HCT116 (cell line): Measurements from ENCODE around the gene LAMP1. TPM values are rescaled to one million over a fixed set of nuclear protein-coding genes. Genes with fewer than 3 reads are reported as not detected.

ENCODE experiments used
- ATAC-seq: fragments of 200-7000 bp; cut with Tn5 transposase; 2 replicates; pipeline ENCODE4 v1.9.1; 2020; ENCODE audit warnings: mild to moderate bottlenecking, moderate library complexity
- BruUV-seq: library from RNA; stranded (reverse); fragments of 400-500 nt; replicated peaks from 2 replicates; lab custom pipeline; 2021; lab: Mats Ljungman, UMichigan
- CTCF ChIA-PET: fragments of 300-600 bp; sonication (Branson Sonifier 250); formaldehyde crosslinking; loops from one replicate; lab custom pipeline; 2021; ENCODE audit warnings: antibody characterized with exemption; lab: Charles Lee
- POLR2A ChIA-PET: fragments of 300-600, 350-600 bp; sonication (Branson Sonifier 250); formaldehyde crosslinking; loops from one replicate; lab custom pipeline; 2021; ENCODE audit warnings: antibody characterized with exemption; lab: Charles Lee
- RAD21 ChIA-PET, 2 experiments: fragments of 300-600 bp; sonication (Branson Sonifier 250); formaldehyde crosslinking; loops; one replicate each; lab custom pipeline; 2023; ENCODE audit warnings: low total read pairs in 2 of 2; ENCODE audit not compliant: uncharacterized antibody in 2 of 2, unreplicated experiment in 2 of 2, low non-redundant PET in 1 of 2; lab: Charles Lee
- DNase-seq: peaks from one replicate; pipeline ENCODE4 v3.0.0-alpha.2; 2010; ENCODE audit warnings: low read depth, low spot score
- H2AFZ ChIP-seq: fragments of 200-600 bp; shearing (Covaris generic), sonication (generic); 2 replicates; pipeline ENCODE4 v1.6.1; 2017; ENCODE audit warnings: low read depth, mixed run types, mixed read lengths, antibody characterized with exemption, low read length; ENCODE audit not compliant: poor library complexity, severe bottlenecking
- H3K27ac ChIP-seq: 2 replicates; pipeline ENCODE4 v1.5.1; 2012; ENCODE audit warnings: low read depth, low read length
- H3K27me3 ChIP-seq: fragments of 200-600 bp; sonication (generic); 2 replicates; pipeline ENCODE4 v1.6.1; 2016; ENCODE audit warnings: mixed run types, low read length, mixed read lengths; ENCODE audit not compliant: insufficient read depth
- H3K36me3 ChIP-seq, 2 experiments: fragments of 200-500 bp in 1 of 2; fragments of 200-600 bp in 1 of 2; sonication (Bioruptor generic) in 1 of 2; sonication (generic) in 1 of 2; 2 replicates each; pipeline versions ENCODE4 v1.5.1 to v1.6.1; 2014 to 2016; ENCODE audit warnings: low read length in 2 of 2, inconsistent platforms in 1 of 2, mixed read lengths in 1 of 2, mixed run types in 1 of 2; ENCODE audit not compliant: insufficient read depth in 2 of 2, control insufficient read depth in 1 of 2
- H3K4me1 ChIP-seq, 2 experiments: fragments of 200-600 bp in 1 of 2; sonication (generic) in 1 of 2; 2 replicates each; pipeline versions ENCODE4 v1.5.1 to v1.6.1; 2012 to 2017; ENCODE audit warnings: low read length in 2 of 2, inconsistent platforms in 1 of 2, mild to moderate bottlenecking in 1 of 2, mixed read lengths in 1 of 2, mixed run types in 1 of 2, moderate library complexity in 1 of 2; ENCODE audit not compliant: insufficient read depth in 2 of 2, control insufficient read depth in 1 of 2
- H3K4me2 ChIP-seq: fragments of 200-600 bp; sonication (generic); 2 replicates; pipeline ENCODE4 v1.6.1; 2017; ENCODE audit warnings: mixed run types, low read length, mixed read lengths
- H3K4me3 ChIP-seq, 2 experiments: fragments of 200-600 bp in 1 of 2; sonication (generic) in 1 of 2; replicated peaks in 1 of 2; 2 replicates each; pipeline ENCODE4 v1.5.1; 2011 to 2016; ENCODE audit warnings: low read length in 2 of 2, control low read depth in 1 of 2, low read depth in 1 of 2, mild to moderate bottlenecking in 1 of 2, mixed read lengths in 1 of 2, mixed run types in 1 of 2
- H3K79me2 ChIP-seq: fragments of 200-600 bp; sonication (generic); 2 replicates; pipeline ENCODE4 v1.6.1; 2017; ENCODE audit warnings: mild to moderate bottlenecking, mixed run types, low read length, moderate library complexity, mixed read lengths; ENCODE audit not compliant: insufficient read depth
- H3K9ac ChIP-seq: fragments of 200-600 bp; sonication (generic); 2 replicates; pipeline ENCODE4 v1.6.1; 2016; ENCODE audit warnings: low read length, mixed read lengths
- H3K9me2 ChIP-seq: fragments of 200-600 bp; sonication (generic), shearing (Covaris generic); 2 replicates; pipeline ENCODE4 v1.6.1; 2017; ENCODE audit warnings: mixed run types, mild to moderate bottlenecking, moderate library complexity; ENCODE audit not compliant: insufficient read depth
- H3K9me3 ChIP-seq, 2 experiments: fragments of 200-500 bp in 1 of 2; fragments of 200-600 bp in 1 of 2; sonication (Bioruptor generic) in 1 of 2; sonication (generic) in 1 of 2; 2 replicates each; pipeline ENCODE4 v1.6.1; 2014 to 2017; ENCODE audit warnings: low read length in 2 of 2, mixed read lengths in 2 of 2, inconsistent platforms in 1 of 2, low read depth in 1 of 2, mild to moderate bottlenecking in 1 of 2, mixed run types in 1 of 2, moderate library complexity in 1 of 2; ENCODE audit not compliant: control insufficient read depth in 1 of 2, insufficient read depth in 1 of 2
- H4K20me1 ChIP-seq: fragments of 200-600 bp; sonication (generic), shearing (Covaris generic); 2 replicates; pipeline ENCODE4 v1.6.1; 2017; ENCODE audit warnings: mixed run types, mild to moderate bottlenecking, moderate library complexity; ENCODE audit not compliant: insufficient read depth
- ELF1 ChIP-seq: IDR thresholded peaks from 2 replicates; pipeline ENCODE4 v1.6.1; 2012; ENCODE audit warnings: low read depth, borderline replicate concordance
- EZH2 ChIP-seq: fragments of 200-600 bp; sonication (generic); IDR thresholded peaks from 2 replicates; pipeline ENCODE4 v1.6.1; 2017; ENCODE audit warnings: antibody characterized with exemption, mixed run types
- EZH2phosphoT487 ChIP-seq: fragments of 200-600 bp; IDR thresholded peaks from 2 replicates; pipeline ENCODE4 v1.6.1; 2018; ENCODE audit warnings: antibody characterized with exemption, borderline replicate concordance
- JUND ChIP-seq: IDR thresholded peaks from 2 replicates; pipeline ENCODE4 v1.6.1; 2012
- SIN3A ChIP-seq: IDR thresholded peaks from 2 replicates; pipeline ENCODE4 v1.6.1; 2012; ENCODE audit warnings: low read depth
- SP1 ChIP-seq: IDR thresholded peaks from 2 replicates; pipeline ENCODE4 v1.6.1; 2012; ENCODE audit warnings: low read depth
- intact Hi-C: fragments of 100-400 bp; cut with micrococcal nuclease; formaldehyde crosslinking; loops from 2 replicates; pipeline ENCODE4 v1.10.0; 2022
- total RNA-seq: library from RNA; stranded (reverse); gene quantifications from one replicate; pipeline ENCODE4 v1.2.1, GENCODE V29; 2021; ENCODE audit not compliant: unreplicated experiment
- TF ChIP-seq, protein P1 (sequence below), 3 experiments: fragments of 200-600 bp in 1 of 3; sonication (generic) in 1 of 3; IDR thresholded peaks in 2 of 3; conservative IDR thresholded peaks in 1 of 3; 2 replicates each; pipeline ENCODE4 v1.5.1; 2012 to 2017; ENCODE audit warnings: low read depth in 2 of 3, low read length in 2 of 3, antibody characterized with exemption in 1 of 3, borderline replicate concordance in 1 of 3, control low read depth in 1 of 3, mild to moderate bottlenecking in 1 of 3, mixed read lengths in 1 of 3, mixed run types in 1 of 3, moderate library complexity in 1 of 3; ENCODE audit not compliant: insufficient read depth in 1 of 3

Gene LAMP1
- total RNA-seq, 1 experiment from 2014 or later = 158 TPM

DNA sequence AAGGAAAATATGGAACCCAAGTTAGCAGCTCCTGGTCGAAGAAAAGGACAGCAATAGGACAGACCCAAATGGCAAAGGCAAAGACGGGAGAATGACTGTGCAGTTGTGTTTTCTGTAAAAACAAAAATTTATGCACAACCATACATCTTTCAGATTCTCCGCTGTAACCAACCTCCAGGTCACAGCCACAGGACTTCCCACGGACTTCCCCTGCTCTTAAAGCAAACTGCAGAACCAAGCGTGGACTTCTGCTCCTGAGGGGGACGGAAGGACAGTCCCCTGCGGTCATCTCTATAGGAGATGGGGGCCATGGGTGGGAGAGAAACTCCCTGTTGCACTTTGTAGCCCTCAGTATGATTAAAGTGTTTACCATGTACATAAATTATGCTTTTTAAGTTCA is 64.4 kb downstream of the LAMP1 start:
- Histone ChIP-seq H3K27me3 (no peaks in the 10 kb centered on the region), H3K9me2 (no peaks in the 10 kb centered on the region), H3K36me3 (0 out of 4 replicates have a peak, but pooled peaks cover 0 to 3% of the 10 kb centered on the region in 2 experiments), H3K9me3 (no peaks in the 10 kb centered on the region), H3K4me2 (no peak overlapping the region), H3K79me2 (peaks cover 10% of the 10 kb centered on the region), H3K4me1 (peaks cover 10 to 18% of the 10 kb centered on the region in 2 experiments), H3K4me3 (no peak overlapping the region), H3K27ac (no peak overlapping the region), H4K20me1 (no peaks in the 10 kb centered on the region), H3K9ac (no peak overlapping the region), H2AFZ (no peak overlapping the region)
- intact Hi-C loops = loop anchor here (5.0 kb wide), 1 partner anchor 64 kb away; the partner anchor contains the start of gene LAMP1
- ChIA-PET POLR2A (no interaction called here), CTCF (no interaction called here), RAD21 (no interaction called here)
- TF ChIP-seq ELF1 (no peak), EZH2 (no peak), SP1 (no peak), JUND (no peak), EZH2phosphoT487 (no peak), SIN3A (no peak)
- TF ChIP-seq, protein P1, sequence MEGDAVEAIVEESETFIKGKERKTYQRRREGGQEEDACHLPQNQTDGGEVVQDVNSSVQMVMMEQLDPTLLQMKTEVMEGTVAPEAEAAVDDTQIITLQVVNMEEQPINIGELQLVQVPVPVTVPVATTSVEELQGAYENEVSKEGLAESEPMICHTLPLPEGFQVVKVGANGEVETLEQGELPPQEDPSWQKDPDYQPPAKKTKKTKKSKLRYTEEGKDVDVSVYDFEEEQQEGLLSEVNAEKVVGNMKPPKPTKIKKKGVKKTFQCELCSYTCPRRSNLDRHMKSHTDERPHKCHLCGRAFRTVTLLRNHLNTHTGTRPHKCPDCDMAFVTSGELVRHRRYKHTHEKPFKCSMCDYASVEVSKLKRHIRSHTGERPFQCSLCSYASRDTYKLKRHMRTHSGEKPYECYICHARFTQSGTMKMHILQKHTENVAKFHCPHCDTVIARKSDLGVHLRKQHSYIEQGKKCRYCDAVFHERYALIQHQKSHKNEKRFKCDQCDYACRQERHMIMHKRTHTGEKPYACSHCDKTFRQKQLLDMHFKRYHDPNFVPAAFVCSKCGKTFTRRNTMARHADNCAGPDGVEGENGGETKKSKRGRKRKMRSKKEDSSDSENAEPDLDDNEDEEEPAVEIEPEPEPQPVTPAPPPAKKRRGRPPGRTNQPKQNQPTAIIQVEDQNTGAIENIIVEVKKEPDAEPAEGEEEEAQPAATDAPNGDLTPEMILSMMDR (IDR thresholded peaks at IDR 0.05 in 2 of 3, conservative IDR thresholded peaks at IDR 0.05 in 1 of 3; ENCODE audit: borderline replicate concordance in 1 of 3, insufficient read depth in 1 of 3, low read depth in 2 of 3, low read length in 2 of 3) = no peak
- DNase-seq (no peak), ATAC-seq (no peak)
- no TSS peak for BruUV-seq
